ENCODE measurements around the gene KCNK3.

The KCNK3 gene

DNA sequence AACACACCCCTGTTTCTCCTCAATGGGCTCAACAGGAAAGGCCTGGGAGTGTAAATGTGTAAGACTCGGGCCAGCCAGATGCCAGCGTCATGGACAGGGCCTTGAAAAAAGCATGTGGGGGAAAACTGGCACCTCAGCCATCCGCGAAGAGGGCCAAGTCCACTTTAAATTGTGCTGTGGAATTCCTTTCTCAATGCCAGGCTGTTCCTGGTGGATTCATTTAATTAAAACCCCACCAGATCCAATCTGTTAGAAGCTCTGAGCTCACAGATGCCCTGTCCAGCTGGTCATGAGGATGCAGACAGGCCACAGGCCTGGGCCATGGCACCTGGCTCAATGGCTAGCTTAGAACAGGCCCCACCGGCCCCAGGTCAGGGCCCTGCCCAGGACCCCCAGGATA, 24.8 kb downstream of the KCNK3 start:
- TF ChIP-seq, protein P1, sequence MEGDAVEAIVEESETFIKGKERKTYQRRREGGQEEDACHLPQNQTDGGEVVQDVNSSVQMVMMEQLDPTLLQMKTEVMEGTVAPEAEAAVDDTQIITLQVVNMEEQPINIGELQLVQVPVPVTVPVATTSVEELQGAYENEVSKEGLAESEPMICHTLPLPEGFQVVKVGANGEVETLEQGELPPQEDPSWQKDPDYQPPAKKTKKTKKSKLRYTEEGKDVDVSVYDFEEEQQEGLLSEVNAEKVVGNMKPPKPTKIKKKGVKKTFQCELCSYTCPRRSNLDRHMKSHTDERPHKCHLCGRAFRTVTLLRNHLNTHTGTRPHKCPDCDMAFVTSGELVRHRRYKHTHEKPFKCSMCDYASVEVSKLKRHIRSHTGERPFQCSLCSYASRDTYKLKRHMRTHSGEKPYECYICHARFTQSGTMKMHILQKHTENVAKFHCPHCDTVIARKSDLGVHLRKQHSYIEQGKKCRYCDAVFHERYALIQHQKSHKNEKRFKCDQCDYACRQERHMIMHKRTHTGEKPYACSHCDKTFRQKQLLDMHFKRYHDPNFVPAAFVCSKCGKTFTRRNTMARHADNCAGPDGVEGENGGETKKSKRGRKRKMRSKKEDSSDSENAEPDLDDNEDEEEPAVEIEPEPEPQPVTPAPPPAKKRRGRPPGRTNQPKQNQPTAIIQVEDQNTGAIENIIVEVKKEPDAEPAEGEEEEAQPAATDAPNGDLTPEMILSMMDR (IDR thresholded peaks at IDR 0.05; ENCODE audit: control insufficient read depth, extremely low read depth, insufficient read depth) = no peak
- no peak overlapping the region for H3K4me3 ChIP-seq (ENCODE audit: low read depth, low read length)
- DNase-seq (ENCODE audit: low read depth) = no peak

DNA sequence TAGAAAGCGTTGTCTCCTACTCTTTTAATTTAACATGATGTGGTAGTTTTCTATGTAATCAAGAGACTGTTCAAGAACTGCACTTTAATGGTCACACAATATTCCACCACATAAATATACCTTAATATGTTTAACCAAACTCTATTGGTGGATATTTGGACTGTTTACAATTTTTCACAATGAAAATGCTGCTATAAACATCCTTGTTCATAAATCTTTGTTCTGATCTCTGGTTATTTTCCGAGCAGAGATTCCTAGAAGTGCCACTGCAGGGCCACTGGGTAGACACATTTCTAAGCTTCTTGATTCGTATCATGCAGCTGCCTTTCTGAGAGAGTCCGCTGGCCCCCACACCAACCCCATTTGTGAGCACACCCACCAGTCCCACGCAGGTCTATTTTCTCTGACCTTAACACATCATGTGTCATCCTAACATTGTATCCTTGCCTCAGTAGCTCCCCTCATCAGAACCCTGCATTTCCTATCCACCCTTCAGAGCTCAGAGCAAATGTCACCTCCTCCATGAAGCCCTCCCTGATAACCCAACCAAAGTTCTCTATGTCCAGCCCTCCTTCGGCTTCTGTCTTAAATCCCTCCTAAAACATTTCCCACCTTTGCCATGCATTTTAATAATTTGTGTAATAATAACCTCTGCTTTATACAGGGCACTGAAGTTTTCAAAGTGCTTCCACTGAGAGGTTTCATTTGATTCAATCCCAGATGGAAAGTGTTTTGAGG, 26.6 kb downstream of the KCNK3 start:
- H3K4me3 ChIP-seq (ENCODE audit: low read depth, low read length) = no peak overlapping the region
- DNase-seq (ENCODE audit: low read depth) = no peak
- TF ChIP-seq, protein P1 (IDR thresholded peaks at IDR 0.05; ENCODE audit: control insufficient read depth, extremely low read depth, insufficient read depth) = no peak

DNA sequence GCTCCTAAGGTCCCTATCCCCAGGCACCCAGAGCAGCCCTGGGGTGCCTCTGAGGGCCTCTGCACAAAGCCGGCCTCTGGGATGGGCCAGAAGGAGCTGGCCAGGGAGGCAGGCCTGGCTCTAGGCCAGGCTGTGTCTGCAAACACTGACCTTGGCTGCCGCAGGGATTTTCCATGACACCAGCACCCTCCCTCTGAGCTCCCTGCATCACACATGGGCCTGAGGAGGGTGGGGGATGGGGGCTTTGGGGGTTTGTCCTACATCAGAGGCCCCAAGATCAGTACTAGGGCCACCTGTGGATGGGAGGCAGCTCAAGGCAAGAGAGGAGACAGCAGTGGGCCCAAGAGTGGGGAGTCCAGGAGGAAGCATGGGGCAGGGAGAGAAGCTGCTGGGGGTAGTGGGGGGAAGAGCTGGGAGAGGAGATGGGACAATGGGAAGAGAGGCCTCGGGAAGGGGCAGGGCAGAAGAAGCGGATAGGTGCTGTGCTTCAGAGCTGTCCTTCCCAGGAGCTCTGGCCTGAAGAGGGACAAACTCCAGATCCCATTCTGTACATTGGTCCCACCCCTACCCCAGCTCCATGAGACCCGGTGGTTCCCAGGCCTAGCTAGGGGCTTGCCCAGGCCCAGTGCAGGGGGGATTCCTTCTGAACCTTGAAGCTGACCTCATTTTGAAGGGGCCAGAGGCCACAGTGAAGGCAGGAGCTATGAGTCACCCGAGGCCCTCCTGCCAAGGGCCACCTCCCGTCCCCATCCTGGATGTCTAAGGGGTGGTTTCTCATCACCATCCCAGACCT, 28.0 kb downstream of the KCNK3 start:
- no peak overlapping the region for H3K4me3 ChIP-seq (ENCODE audit: low read depth, low read length)
- TF ChIP-seq, protein P1 (IDR thresholded peaks at IDR 0.05; ENCODE audit: control insufficient read depth, extremely low read depth, insufficient read depth) = no peak
- peak; percentile 28 for DNase-seq (ENCODE audit: low read depth)

DNA sequence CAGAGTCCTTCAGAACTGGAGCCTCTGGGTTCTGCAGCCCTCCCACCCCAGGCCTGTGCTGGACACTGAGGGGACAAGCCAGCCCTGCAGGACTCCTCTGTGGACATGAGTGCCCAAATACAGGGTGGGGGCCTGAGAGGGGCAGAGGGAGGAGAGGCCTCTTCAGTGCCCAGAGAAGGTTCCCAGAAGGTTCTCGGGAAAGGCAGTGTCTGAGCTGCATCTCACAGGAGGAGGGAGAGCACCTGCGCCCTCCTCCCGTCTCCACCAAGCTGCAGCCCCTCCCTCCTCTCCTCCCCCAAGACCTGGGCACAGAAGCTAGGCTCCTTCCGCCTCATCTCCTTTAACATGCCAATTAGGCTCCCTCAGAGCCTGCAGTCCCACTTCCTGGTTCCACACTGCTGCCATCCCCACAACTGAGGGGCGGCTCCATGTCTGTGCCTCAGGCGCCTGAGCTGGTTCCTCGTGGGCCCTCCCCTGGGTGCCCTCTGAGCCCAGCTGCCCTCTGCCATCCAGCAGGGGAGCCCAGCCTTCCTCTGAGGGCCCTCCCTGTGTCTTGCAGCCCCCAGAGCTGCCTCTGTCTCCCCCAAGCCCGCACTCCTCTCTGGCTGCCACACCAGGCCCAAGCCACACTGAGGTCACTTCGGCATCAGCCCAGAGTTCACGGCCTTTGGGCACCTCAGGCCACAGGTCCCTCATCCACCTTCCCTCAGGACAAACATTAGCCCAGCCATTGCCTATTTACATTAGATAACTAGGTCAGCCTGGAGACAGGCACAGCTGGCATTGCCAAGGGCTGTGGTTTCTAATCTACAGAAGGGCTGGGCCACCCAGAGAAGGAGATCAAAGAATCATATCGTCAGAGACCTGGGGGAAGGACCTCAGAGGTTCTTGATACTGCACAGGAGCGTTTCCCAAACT, 28.9 kb downstream of the KCNK3 start:
- H3K4me3 ChIP-seq (ENCODE audit: low read depth, low read length) = no peak overlapping the region
- TF ChIP-seq, protein P1 (IDR thresholded peaks at IDR 0.05; ENCODE audit: control insufficient read depth, extremely low read depth, insufficient read depth) = no peak
- no peak for DNase-seq (ENCODE audit: low read depth)

DNA sequence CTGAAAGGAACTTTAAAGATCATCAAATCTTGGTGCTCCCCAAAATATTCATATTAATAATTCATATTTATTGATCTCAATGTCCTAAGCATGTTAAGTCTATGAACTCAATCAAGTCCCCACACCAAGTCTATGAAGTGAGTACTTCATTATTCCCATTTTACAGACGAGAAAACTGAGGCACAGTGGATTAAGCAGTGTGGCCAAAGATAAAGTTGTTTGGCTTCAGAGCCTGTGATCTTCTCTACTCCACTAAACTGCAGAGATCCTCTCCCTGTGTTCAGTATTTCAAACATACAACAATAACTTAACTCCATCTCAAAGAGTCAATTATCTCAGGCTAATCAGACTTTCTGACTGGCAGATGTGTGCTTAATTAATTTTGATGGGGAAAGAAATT, 29.8 kb downstream of the KCNK3 start:
- TF ChIP-seq, protein P1 (IDR thresholded peaks at IDR 0.05; ENCODE audit: control insufficient read depth, extremely low read depth, insufficient read depth) = no peak
- no peak overlapping the region for H3K4me3 ChIP-seq (ENCODE audit: low read depth, low read length)
- DNase-seq (ENCODE audit: low read depth) = no peak

DNA sequence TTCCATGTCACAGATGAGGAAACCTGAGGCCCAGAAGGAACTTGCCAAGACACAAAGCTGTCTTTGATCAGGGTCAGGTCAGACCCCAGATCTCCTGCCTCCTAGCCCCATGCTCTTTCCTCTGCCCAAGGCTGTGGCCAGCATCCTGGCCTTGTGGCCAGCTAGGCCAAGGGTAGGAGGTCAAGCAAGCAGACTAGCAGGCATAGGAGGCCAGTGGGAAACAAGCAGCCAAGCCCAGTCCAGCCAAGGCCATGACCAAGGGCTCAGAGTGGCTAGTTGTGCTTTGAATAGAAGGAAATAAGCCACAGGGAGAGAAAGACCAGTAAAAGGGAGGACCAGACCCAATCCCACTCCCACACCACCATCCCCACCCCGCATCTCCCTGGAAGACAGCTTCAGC, 30.4 kb downstream of the KCNK3 start:
- DNase-seq (ENCODE audit: low read depth) = no peak
- no peak overlapping the region for H3K4me3 ChIP-seq (ENCODE audit: low read depth, low read length)
- TF ChIP-seq, protein P1 (IDR thresholded peaks at IDR 0.05; ENCODE audit: control insufficient read depth, extremely low read depth, insufficient read depth) = no peak
